Measurements from ENCODE around the gene IMPACT. TPM values are rescaled to one million over a fixed set of nuclear protein-coding genes. Genes with fewer than 3 reads are reported as not detected.

Gene IMPACT
- total RNA-seq, 2 experiments from 2014 or later, result 15.4 to 18.3 TPM

DNA sequence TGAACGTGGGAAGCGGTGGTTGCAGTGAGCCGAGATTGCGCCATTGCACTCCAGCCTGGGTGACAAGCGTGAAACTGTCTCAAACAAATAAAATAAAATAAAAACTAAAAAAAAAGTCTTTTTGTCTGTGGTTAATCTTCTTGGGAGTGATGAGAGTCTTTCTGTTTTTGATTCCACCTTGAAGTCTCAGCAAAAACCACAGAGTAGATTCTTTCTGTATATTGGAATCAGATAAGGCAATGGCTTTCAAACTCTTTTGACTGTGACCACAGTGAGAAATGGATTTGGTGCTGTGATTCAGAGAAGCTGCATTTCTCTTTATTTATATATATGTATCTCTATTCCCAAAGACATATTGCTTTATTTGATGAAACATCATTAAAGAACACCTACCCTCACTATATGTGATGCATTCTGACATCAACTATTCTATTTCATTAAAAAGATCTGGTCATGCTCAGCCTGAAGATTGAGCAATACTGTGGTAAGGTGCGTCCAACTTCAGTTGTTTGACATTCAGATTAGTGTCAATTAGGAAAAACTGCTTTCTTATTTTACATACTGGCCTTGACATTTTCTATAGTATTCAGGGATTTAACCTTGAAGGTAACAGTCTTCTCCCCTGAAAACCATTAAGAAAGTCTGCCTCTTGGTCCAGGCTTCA, 49.6 kb downstream of the IMPACT start:
- Mint-ChIP-seq H3K4me3 (no peak overlapping the region), H3K4me1 (peaks cover 9% of the 10 kb centered on the region), H3K27ac (no peak overlapping the region), H3K36me3 (ENCODE audit: low read depth) (no peaks in the 10 kb centered on the region), H3K27me3 (peaks cover 13% of the 10 kb centered on the region), H3K9me3 (ENCODE audit: low read depth) (peaks cover 3% of the 10 kb centered on the region)
- DNase-seq (no peak), ATAC-seq (peak; percentile 61)
- CTCF ChIA-PET, result interaction anchor here (0.6 to 0.8 kb wide), 2 partner anchors 38 to 62 kb away, joined by 3 read pairs; no protein-coding TSS in a partner anchor
- POLR2A ChIA-PET, result interaction anchor here (0.6 to 0.7 kb wide), 2 partner anchors 23 to 75 kb away, joined by 3 to 4 read pairs; no protein-coding TSS in a partner anchor
- intact Hi-C loops (cut with DNase I, micrococcal nuclease), result no loop called here

DNA sequence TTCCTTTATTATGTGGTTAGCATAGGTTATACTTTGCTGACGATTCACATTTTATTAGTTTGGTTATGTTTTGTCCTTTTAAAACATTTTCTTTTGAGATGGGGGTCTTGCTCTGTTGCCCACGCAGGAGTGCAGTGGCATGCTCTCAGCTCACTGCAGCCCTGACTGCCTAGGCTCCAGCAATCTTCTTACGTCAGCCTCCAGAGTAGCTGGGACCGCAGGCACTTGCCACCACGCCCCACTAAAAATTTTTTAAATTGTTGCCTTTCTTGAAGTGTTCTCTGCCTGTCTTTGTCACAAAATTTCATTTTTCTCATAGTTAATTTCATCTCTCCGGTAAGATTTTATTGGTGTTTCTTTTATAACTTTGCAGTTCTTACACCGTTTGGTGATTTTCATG, 52.9 kb downstream of the IMPACT start:
- no peak for DNase-seq
- POLR2A ChIA-PET, result no interaction called here
- Mint-ChIP-seq H3K27ac (no peak overlapping the region), H3K9me3 (ENCODE audit: low read depth) (peaks cover 3% of the 10 kb centered on the region), H3K36me3 (ENCODE audit: low read depth) (no peaks in the 10 kb centered on the region), H3K4me1 (peaks cover 9% of the 10 kb centered on the region), H3K27me3 (peaks cover 11% of the 10 kb centered on the region), H3K4me3 (no peak overlapping the region)
- CTCF ChIA-PET, result no interaction called here
- no peak for ATAC-seq
- intact Hi-C loops (cut with DNase I, micrococcal nuclease), result no loop called here

DNA sequence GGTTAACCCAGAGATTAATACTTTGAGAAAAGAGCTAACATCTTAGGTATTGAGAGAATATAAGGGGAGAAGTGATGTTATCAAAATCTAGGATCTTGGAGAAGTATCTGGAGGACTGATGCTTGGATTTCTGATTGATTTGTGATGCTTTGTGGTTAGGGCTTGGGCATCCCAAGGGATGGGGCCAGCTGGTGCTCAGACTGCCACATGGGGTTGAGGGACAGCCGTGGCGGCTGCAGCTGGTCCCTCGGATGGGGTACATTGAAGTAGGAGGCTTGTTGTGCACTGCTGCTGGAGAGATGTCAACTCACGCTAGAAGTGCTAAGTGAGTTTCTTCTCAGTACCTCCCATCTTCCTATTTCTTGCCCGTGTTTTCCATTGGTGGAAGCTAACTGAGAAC, 56.4 kb downstream of the IMPACT start:
- ChIA-PET POLR2A (interaction anchor here (0.6 kb wide), 2 partner anchors 36 to 121 kb away, joined by 3 to 7 read pairs; no protein-coding TSS in a partner anchor), CTCF (interaction anchor here (0.6 to 2.4 kb wide), 4 partner anchors 32 to 244 kb away, joined by 3 to 5 read pairs (median 4); no protein-coding TSS in a partner anchor)
- DNase-seq (no peak), ATAC-seq (no peak)
- peaks cover 4% of the 10 kb centered on the region for H3K4me1 Mint-ChIP-seq
- H3K4me3 Mint-ChIP-seq, result no peak overlapping the region
- no peaks in the 10 kb centered on the region for H3K36me3 Mint-ChIP-seq (ENCODE audit: low read depth)
- H3K27ac Mint-ChIP-seq, result no peak overlapping the region
- peaks cover 3% of the 10 kb centered on the region for H3K9me3 Mint-ChIP-seq (ENCODE audit: low read depth)
- intact Hi-C loops (cut with DNase I, micrococcal nuclease), result no loop called here
- peaks cover 15% of the 10 kb centered on the region for H3K27me3 Mint-ChIP-seq

DNA sequence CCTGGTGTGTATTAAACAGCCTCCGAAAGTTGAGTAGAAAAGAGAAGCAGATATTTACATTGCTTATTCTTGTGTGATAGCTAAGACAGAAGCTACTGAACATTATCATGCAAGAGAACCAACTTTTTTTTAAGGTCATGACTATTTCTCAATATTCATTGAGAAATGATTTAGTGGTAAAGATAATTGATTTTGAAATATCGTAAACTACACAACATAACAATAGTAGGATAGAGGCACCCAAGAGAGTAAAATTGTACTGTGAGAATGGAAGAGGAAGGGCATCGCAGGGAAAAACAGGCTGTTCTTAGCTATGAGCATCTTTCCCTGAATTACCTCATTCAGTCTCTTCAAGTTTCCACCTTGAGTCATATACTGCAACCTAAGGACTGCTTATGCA, 59.2 kb downstream of the IMPACT start:
- intact Hi-C loops (cut with DNase I, micrococcal nuclease), result loop anchor here in 1 of 2 experiments (5.0 kb wide), 2 partner anchors 58 to 73 kb away; partner anchors contain the start of gene IMPACT
- no peak for ATAC-seq
- Mint-ChIP-seq H3K36me3 (ENCODE audit: low read depth) (no peaks in the 10 kb centered on the region), H3K27ac (no peak overlapping the region), H3K4me1 (peaks cover 11% of the 10 kb centered on the region), H3K4me3 (no peak overlapping the region), H3K27me3 (peaks cover 14% of the 10 kb centered on the region), H3K9me3 (ENCODE audit: low read depth) (no peaks in the 10 kb centered on the region)
- ChIA-PET POLR2A (interaction anchor here (0.7 kb wide), 1 partner anchor 304 kb away, joined by 5 read pairs; no protein-coding TSS in a partner anchor), CTCF (interaction anchor here (0.6 to 9.7 kb wide), 6 partner anchors 14 to 518 kb away, joined by 3 to 209 read pairs (median 4); partner anchors contain the start of gene HRH4)
- no peak for DNase-seq

- intact Hi-C loops (cut with DNase I, micrococcal nuclease), result loop anchor here (1.0 to 5.0 kb wide), 3 partner anchors 59 to 240 kb away; partner anchors contain the start of gene IMPACT (in 1 of the 2)
- CTCF ChIA-PET, result interaction anchor here (0.9 to 9.7 kb wide), 7 partner anchors 24 to 241 kb away, joined by 3 to 209 read pairs (median 12); no protein-coding TSS in a partner anchor
- H3K4me1 Mint-ChIP-seq, result peaks cover 13% of the 10 kb centered on the region
- DNase-seq (no peak), ATAC-seq (no peak)
- H3K27me3 Mint-ChIP-seq, result peaks cover 14% of the 10 kb centered on the region
- H3K4me3 Mint-ChIP-seq, result no peak overlapping the region
- H3K9me3 Mint-ChIP-seq (ENCODE audit: low read depth), result no peaks in the 10 kb centered on the region
- no peak overlapping the region for H3K27ac Mint-ChIP-seq
- H3K36me3 Mint-ChIP-seq (ENCODE audit: low read depth), result no peaks in the 10 kb centered on the region
- POLR2A ChIA-PET, result no interaction called here
Measured at GRCh38 chr18:24486684-24487083, 60.2 kb downstream of the IMPACT start.

GRCh38 chr18:24488824-24489493, 62.5 kb downstream of the IMPACT start:
- no peak overlapping the region for H3K4me3 Mint-ChIP-seq
- peaks cover 23% of the 10 kb centered on the region for H3K27me3 Mint-ChIP-seq
- H3K36me3 Mint-ChIP-seq (ENCODE audit: low read depth), result no peaks in the 10 kb centered on the region
- no peaks in the 10 kb centered on the region for H3K9me3 Mint-ChIP-seq (ENCODE audit: low read depth)
- ATAC-seq (peak; percentile 45), DNase-seq (no peak)
- H3K4me1 Mint-ChIP-seq, result peaks cover 16% of the 10 kb centered on the region
- intact Hi-C loops (cut with DNase I, micrococcal nuclease), result loop anchor here (1.0 to 5.0 kb wide), 7 partner anchors 42 to 313 kb away; partner anchors contain the start of gene IMPACT (in 1 of the 2)
- ChIA-PET CTCF (interaction anchor here (0.6 to 9.7 kb wide), 55 partner anchors 9 to 316 kb away, joined by 3 to 209 read pairs (median 4); partner anchors contain the start of genes HRH4, IMPACT and OSBPL1A), POLR2A (interaction anchor here (0.6 to 0.7 kb wide), 2 partner anchors 98 to 129 kb away, joined by 3 read pairs; no protein-coding TSS in a partner anchor)
- peak overlapping the region; percentile 40 for H3K27ac Mint-ChIP-seq

- CTCF ChIA-PET, result interaction anchor here (0.7 to 9.7 kb wide), 4 partner anchors 24 to 314 kb away, joined by 3 to 209 read pairs (median 44); partner anchors contain the start of gene HRH4
- Mint-ChIP-seq H3K4me1 (peaks cover 16% of the 10 kb centered on the region), H3K9me3 (ENCODE audit: low read depth) (no peaks in the 10 kb centered on the region), H3K27me3 (peaks cover 27% of the 10 kb centered on the region), H3K4me3 (no peak overlapping the region), H3K27ac (no peak overlapping the region), H3K36me3 (ENCODE audit: low read depth) (no peaks in the 10 kb centered on the region)
- POLR2A ChIA-PET, result no interaction called here
- intact Hi-C loops (cut with DNase I, micrococcal nuclease), result no loop called here
- DNase-seq (no peak), ATAC-seq (no peak)
Measured at GRCh38 chr18:24490539-24490938, 64.1 kb downstream of the IMPACT start.

DNA sequence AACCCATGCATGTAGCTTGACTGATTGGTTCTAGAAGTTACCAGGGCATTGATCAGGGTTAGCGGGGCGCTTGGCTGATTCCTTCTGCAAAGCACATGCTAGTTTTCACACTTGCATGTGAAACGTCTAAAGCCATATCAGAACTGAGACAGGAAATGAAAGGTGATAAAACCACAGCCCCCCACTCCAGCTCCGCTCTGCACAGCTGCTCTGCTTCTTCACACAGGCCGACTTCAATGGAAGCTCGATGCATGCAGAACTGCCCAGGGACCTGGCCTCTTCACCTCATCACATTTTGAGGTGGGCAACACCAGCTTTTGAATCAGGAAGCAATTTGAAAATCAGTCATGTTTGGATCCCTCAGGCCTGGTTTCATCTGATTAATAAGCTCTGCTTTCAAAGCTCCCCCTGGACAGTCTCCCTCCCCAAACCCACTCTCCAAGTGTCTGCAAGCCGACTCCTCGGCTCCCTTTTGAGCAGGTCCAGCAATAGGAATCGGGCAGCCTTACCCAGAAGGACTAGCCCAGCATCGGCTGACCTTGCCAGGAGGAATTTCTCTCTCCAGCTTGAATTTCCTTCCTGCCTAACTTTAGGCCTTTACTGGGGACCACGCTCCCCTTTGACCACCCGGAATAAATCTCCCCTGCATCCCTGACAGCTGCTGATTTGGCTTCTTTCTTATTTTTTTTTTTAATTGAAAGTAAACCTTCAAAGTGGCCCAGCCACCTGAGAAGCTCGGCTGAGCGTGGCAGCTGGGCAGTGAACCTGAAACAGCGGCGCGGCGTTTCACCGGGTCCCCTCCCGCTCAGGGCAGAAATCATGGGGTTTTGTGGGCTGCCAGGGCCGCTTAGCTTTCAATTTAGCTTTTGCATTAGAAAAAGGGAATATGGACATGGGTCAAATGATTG, 65.7 kb downstream of the IMPACT start:
- POLR2A ChIA-PET, result no interaction called here

GRCh38 chr18:24494586-24494985, 68.1 kb downstream of the IMPACT start:
- no peak overlapping the region for H3K4me3 Mint-ChIP-seq
- intact Hi-C loops (cut with DNase I, micrococcal nuclease), result no loop called here
- no peak for DNase-seq
- ATAC-seq, result no peak
- ChIA-PET CTCF (interaction anchor here (0.6 to 1.6 kb wide), 2 partner anchors 10 to 132 kb away, joined by 5 to 6 read pairs; no protein-coding TSS in a partner anchor), POLR2A (no interaction called here)
- H3K9me3 Mint-ChIP-seq (ENCODE audit: low read depth), result no peaks in the 10 kb centered on the region
- H3K4me1 Mint-ChIP-seq, result peaks cover 5% of the 10 kb centered on the region
- H3K27ac Mint-ChIP-seq, result no peak overlapping the region
- H3K27me3 Mint-ChIP-seq, result peaks cover 16% of the 10 kb centered on the region
- no peaks in the 10 kb centered on the region for H3K36me3 Mint-ChIP-seq (ENCODE audit: low read depth)

More for the DNA sequence above, 65.7 kb downstream of the IMPACT start:
- CTCF ChIA-PET, result interaction anchor here (0.6 to 9.7 kb wide), 8 partner anchors 12 to 288 kb away, joined by 3 to 209 read pairs (median 4); no protein-coding TSS in a partner anchor
- Mint-ChIP-seq H3K27me3 (peaks cover 25% of the 10 kb centered on the region), H3K36me3 (ENCODE audit: low read depth) (no peaks in the 10 kb centered on the region), H3K4me1 (peaks cover 16% of the 10 kb centered on the region), H3K9me3 (ENCODE audit: low read depth) (no peaks in the 10 kb centered on the region), H3K4me3 (no peak overlapping the region), H3K27ac (no peak overlapping the region)
- intact Hi-C loops (cut with DNase I, micrococcal nuclease), result no loop called here
- DNase-seq (peak; percentile 36), ATAC-seq (no peak)

DNA sequence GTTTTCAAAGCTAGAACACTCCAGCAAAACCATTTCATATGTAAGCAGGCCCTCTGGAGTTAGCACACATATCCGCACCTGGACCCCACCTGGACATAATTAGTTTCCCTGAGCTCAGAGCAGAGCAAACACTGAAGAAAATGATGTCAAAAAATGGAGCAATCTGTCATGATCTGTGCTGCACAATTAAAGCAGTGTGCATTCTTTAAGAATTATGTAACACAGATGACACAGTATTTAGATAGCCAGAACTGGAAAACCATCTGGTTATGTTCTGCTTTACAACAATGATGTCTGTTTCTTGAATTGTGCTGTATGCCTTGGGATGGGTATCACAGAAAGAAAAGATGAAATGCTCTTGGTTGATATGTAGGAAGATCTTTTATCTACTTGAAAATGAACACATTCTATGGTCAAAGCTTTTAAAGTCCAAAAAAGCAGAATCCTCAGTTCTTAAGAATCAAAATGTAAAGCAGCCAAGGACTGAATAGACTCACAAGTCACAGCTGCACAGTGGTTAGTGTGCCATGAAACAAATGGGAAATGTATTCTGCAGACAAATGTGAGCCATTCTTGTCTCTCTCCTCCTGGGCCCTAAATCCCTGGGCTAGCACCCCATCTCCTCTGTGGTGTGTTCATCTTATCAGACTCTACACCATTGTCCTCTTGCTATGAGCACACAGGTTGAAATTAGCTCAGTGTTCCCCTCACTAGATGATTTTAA, 70.7 kb downstream of the IMPACT start:
- Mint-ChIP-seq H3K9me3 (ENCODE audit: low read depth) (no peaks in the 10 kb centered on the region), H3K27me3 (peaks cover 16% of the 10 kb centered on the region), H3K27ac (no peak overlapping the region), H3K4me1 (no peaks in the 10 kb centered on the region), H3K36me3 (ENCODE audit: low read depth) (no peaks in the 10 kb centered on the region), H3K4me3 (no peak overlapping the region)
- CTCF ChIA-PET, result interaction anchor here (0.7 to 3.8 kb wide), 3 partner anchors 9 to 365 kb away, joined by 3 to 22 read pairs (median 4); no protein-coding TSS in a partner anchor
- ATAC-seq (no peak), DNase-seq (no peak)
- POLR2A ChIA-PET, result no interaction called here
- intact Hi-C loops (cut with DNase I, micrococcal nuclease), result no loop called here

All from activated CD4-positive, alpha-beta T cell treated with anti-CD3 and anti-CD28 coated beads for 36 hours (primary cell).